A549 (cell line): ENCODE results near the gene NEK11.

Experiments
- CEBPB ChIP-seq, 2 experiments: fragments of >200 bp in 1 of 2; sonication (Bioruptor Twin) in 1 of 2; formaldehyde crosslinking in 1 of 2; IDR thresholded peaks; 2 replicates each; pipeline ENCODE4 v1.6.1; 2012 to 2016
- CHD4 ChIP-seq: fragments of 200-600 bp; sonication (generic); IDR thresholded peaks from 2 replicates; pipeline ENCODE4 v1.6.1; 2016; ENCODE audit warnings: antibody characterized with exemption, mild to moderate bottlenecking, borderline replicate concordance
- CTCF ChIP-seq: fragments of >200 bp; sonication (Bioruptor Twin); formaldehyde crosslinking; IDR thresholded peaks from 3 replicates; pipeline ENCODE4 v1.5.1; 2016
- EHMT2 ChIP-seq: fragments of 200-600 bp; sonication (generic); IDR thresholded peaks from 2 replicates; pipeline ENCODE4 v1.6.1; 2016; ENCODE audit warnings: antibody characterized with exemption, low read depth, mild to moderate bottlenecking, moderate library complexity
- ESRRA ChIP-seq: fragments of 150-350 bp; IDR thresholded peaks from 2 replicates; pipeline ENCODE4 v1.6.1; 2014; ENCODE audit warnings: mild to moderate bottlenecking, low read length, borderline replicate concordance
- NR3C1 ChIP-seq: fragments of >200 bp; sonication (Bioruptor Twin); formaldehyde crosslinking; IDR thresholded peaks from 3 replicates; pipeline ENCODE4 v1.6.1; 2017
- USF2 ChIP-seq: fragments of 450-650 bp; IDR thresholded peaks from 2 replicates; pipeline ENCODE4 v1.6.1; 2014; ENCODE audit warnings: antibody characterized with exemption

GRCh38 chr3:131396170-131396569 is 369.5 kb downstream of the NEK11 start:
- TF ChIP-seq CEBPB (IDR thresholded peaks at IDR 0.05) (no peak), CTCF (no peak), EHMT2 (no peak), NR3C1 (no peak), CHD4 (no peak), ESRRA (no peak), USF2 (no peak)
